IMR-90 (cell line): Measurements from ENCODE around the gene NUDT1. TPM values are rescaled to one million over a fixed set of nuclear protein-coding genes. Genes with fewer than 3 reads are reported as not detected.

Experiments used
- ATAC-seq: fragments of 200-7000 bp; cut with Tn5 transposase; 2 replicates; pipeline ENCODE4 v1.9.1; 2020; ENCODE audit warnings: low read depth, mild to moderate bottlenecking, moderate library complexity
- BruUV-seq: library from RNA; stranded (reverse); fragments of 400-500 nt; replicated peaks from 2 replicates; lab custom pipeline; 2021; lab: Mats Ljungman, UMichigan
- CTCF ChIA-PET: fragments of 300-600 bp; formaldehyde crosslinking; extraction: SDS; loops from one replicate; lab custom pipeline; 2021; ENCODE audit warnings: antibody characterized with exemption; lab: Yijun Ruan, JAX
- POLR2A ChIA-PET: fragments of 300-600 bp; sonication (Branson Sonifier 250); formaldehyde crosslinking; loops from one replicate; lab custom pipeline; 2022; ENCODE audit warnings: antibody characterized with exemption; ENCODE audit not compliant: unreplicated experiment; lab: Charles Lee
- DNase-seq: peaks from one replicate; pipeline ENCODE4 v3.0.0; 2013
- H2AFZ ChIP-seq: replicated peaks from 2 replicates; pipeline ENCODE3; 2013; ENCODE audit warnings: low read length, mild to moderate bottlenecking; ENCODE audit not compliant: poor library complexity
- H2AK5ac ChIP-seq: 2 replicates; pipeline ENCODE4 v1.6.1; 2013; ENCODE audit warnings: low read depth, low read length, inconsistent platforms
- H2AK9ac ChIP-seq: replicated peaks from 2 replicates; pipeline ENCODE3; 2013; ENCODE audit warnings: mild to moderate bottlenecking, low read depth, low read length, moderate library complexity; ENCODE audit not compliant: poor library complexity
- H2BK120ac ChIP-seq: 2 replicates; pipeline ENCODE4 v1.6.1; 2013; ENCODE audit warnings: low read depth, low read length, inconsistent platforms
- H2BK15ac ChIP-seq: 3 replicates; pipeline ENCODE4 v1.6.1; 2013; ENCODE audit warnings: low read depth, low read length, inconsistent platforms
- H2BK20ac ChIP-seq: 2 replicates; pipeline ENCODE4 v1.6.1; 2013; ENCODE audit warnings: low read depth, mild to moderate bottlenecking, inconsistent platforms, low read length, moderate library complexity
- H2BK5ac ChIP-seq: 2 replicates; pipeline ENCODE4 v1.6.1; 2013; ENCODE audit warnings: mild to moderate bottlenecking, low read depth, low read length, inconsistent platforms; ENCODE audit not compliant: poor library complexity, severe bottlenecking
- H3K14ac ChIP-seq: replicated peaks from 2 replicates; pipeline ENCODE4 v1.6.1; 2013; ENCODE audit warnings: low read depth, low read length, inconsistent platforms
- H3K18ac ChIP-seq: 2 replicates; pipeline ENCODE4 v1.6.1; 2013; ENCODE audit warnings: low read depth, low read length, control low read depth
- H3K23ac ChIP-seq: 2 replicates; pipeline ENCODE4 v1.6.1; 2013; ENCODE audit warnings: low read depth, low read length, inconsistent platforms
- H3K27ac ChIP-seq: 2 replicates; pipeline ENCODE4 v1.5.1; 2013; ENCODE audit warnings: mild to moderate bottlenecking, control low read depth, low read length; ENCODE audit not compliant: insufficient read depth
- H3K27me3 ChIP-seq: 2 replicates; pipeline ENCODE4 v1.6.1; 2013; ENCODE audit warnings: low read length; ENCODE audit not compliant: control insufficient read depth, insufficient read depth
- H3K36me3 ChIP-seq: 2 replicates; pipeline ENCODE4 v1.6.1; 2013; ENCODE audit warnings: low read length, mixed read lengths; ENCODE audit not compliant: control insufficient read depth, insufficient read depth
- H3K4ac ChIP-seq: 2 replicates; pipeline ENCODE4 v1.6.1; 2013; ENCODE audit warnings: low read depth, low read length, inconsistent platforms
- H3K4me1 ChIP-seq: 2 replicates; pipeline ENCODE4 v1.6.1; 2013; ENCODE audit warnings: low read length, mixed read lengths; ENCODE audit not compliant: control insufficient read depth, insufficient read depth
- H3K4me2 ChIP-seq: 2 replicates; pipeline ENCODE4 v1.6.1; 2013; ENCODE audit warnings: low read depth, mild to moderate bottlenecking, control low read depth, low read length, moderate library complexity
- H3K4me3 ChIP-seq: 2 replicates; pipeline ENCODE4 v1.5.1; 2013; ENCODE audit warnings: low read depth, mild to moderate bottlenecking, control low read depth, low read length, moderate library complexity; ENCODE audit not compliant: insufficient read depth
- H3K56ac ChIP-seq: 2 replicates; pipeline ENCODE4 v1.6.1; 2013; ENCODE audit warnings: low read length, inconsistent platforms; ENCODE audit not compliant: insufficient read depth; ENCODE audit errors: extremely low read depth
- H3K79me1 ChIP-seq, 2 experiments: 2 replicates each; pipeline ENCODE4 v1.6.1; 2013; ENCODE audit warnings: low read length in 2 of 2, inconsistent platforms in 1 of 2, low read depth in 1 of 2
- H3K9ac ChIP-seq: 2 replicates; pipeline ENCODE4 v1.6.1; 2013; ENCODE audit warnings: low read depth, low read length, control low read depth
- H3K9me1 ChIP-seq: 2 replicates; pipeline ENCODE4 v1.6.1; 2013; ENCODE audit warnings: low read length, inconsistent platforms; ENCODE audit not compliant: insufficient read depth
- H3K9me3 ChIP-seq: 2 replicates; pipeline ENCODE4 v1.6.1; 2013; ENCODE audit warnings: low read length; ENCODE audit not compliant: control insufficient read depth, insufficient read depth
- H4K20me1 ChIP-seq: 2 replicates; pipeline ENCODE4 v1.6.1; 2013; ENCODE audit warnings: low read length, inconsistent platforms; ENCODE audit not compliant: insufficient read depth
- H4K5ac ChIP-seq: 2 replicates; pipeline ENCODE4 v1.6.1; 2013; ENCODE audit warnings: mild to moderate bottlenecking, low read depth, low read length, control low read depth
- H4K8ac ChIP-seq, 2 experiments: 2 replicates each; pipeline ENCODE4 v1.6.1; 2013; ENCODE audit warnings: low read depth in 2 of 2, low read length in 2 of 2, control low read depth in 1 of 2, inconsistent platforms in 1 of 2
- H4K91ac ChIP-seq: 2 replicates; pipeline ENCODE4 v1.6.1; 2013; ENCODE audit warnings: low read depth, low read length, inconsistent platforms; ENCODE audit not compliant: insufficient read depth
- BHLHE40 ChIP-seq: fragments of 150-350 bp; IDR thresholded peaks from 2 replicates; pipeline ENCODE4 v1.6.1; 2016; ENCODE audit warnings: mild to moderate bottlenecking, low read depth, low read length
- CEBPB ChIP-seq: IDR thresholded peaks from 2 replicates; pipeline ENCODE4 v1.6.1; 2012; ENCODE audit warnings: low read depth, low read length, improper control_type of control experiment
- CHD1 ChIP-seq: IDR thresholded peaks from 2 replicates; pipeline ENCODE4 v1.6.1; 2012; ENCODE audit warnings: low read depth, low read length, improper control_type of control experiment
- FOS ChIP-seq: fragments of 150-350 bp; IDR thresholded peaks from 2 replicates; pipeline ENCODE4 v1.6.1; 2016; ENCODE audit warnings: low read depth, low read length
- MAFK ChIP-seq: IDR thresholded peaks from 2 replicates; pipeline ENCODE4 v1.6.1; 2012; ENCODE audit warnings: low read depth, low read length, improper control_type of control experiment
- MAZ ChIP-seq: IDR thresholded peaks from 2 replicates; pipeline ENCODE4 v1.6.1; 2012; ENCODE audit warnings: low read depth, mild to moderate bottlenecking, low read length, improper control_type of control experiment, moderate library complexity, borderline replicate concordance
- MXI1 ChIP-seq: IDR thresholded peaks from 2 replicates; pipeline ENCODE4 v1.6.1; 2012; ENCODE audit warnings: low read depth, mild to moderate bottlenecking, low read length, moderate library complexity, borderline replicate concordance
- NFE2L2 ChIP-seq: fragments of 150-350 bp; IDR thresholded peaks from 2 replicates; pipeline ENCODE4 v1.6.1; 2016; ENCODE audit warnings: low read depth, mild to moderate bottlenecking, low read length
- POLR2A ChIP-seq: IDR thresholded peaks from 2 replicates; pipeline ENCODE4 v1.6.1; 2012; ENCODE audit warnings: mild to moderate bottlenecking, low read depth, low read length
- RAD21 ChIP-seq: IDR thresholded peaks from 2 replicates; pipeline ENCODE4 v1.6.1; 2012; ENCODE audit warnings: low read length, improper control_type of control experiment
- RCOR1 ChIP-seq: IDR thresholded peaks from 2 replicates; pipeline ENCODE4 v1.6.1; 2012; ENCODE audit warnings: mild to moderate bottlenecking, low read length, improper control_type of control experiment; ENCODE audit not compliant: insufficient replicate concordance
- RFX5 ChIP-seq: IDR thresholded peaks from 2 replicates; pipeline ENCODE4 v1.8.0; 2012; ENCODE audit warnings: low read depth, mild to moderate bottlenecking, low read length, moderate library complexity
- SMC3 ChIP-seq: fragments of 150-350 bp; IDR thresholded peaks from 2 replicates; pipeline ENCODE4 v1.6.1; 2016; ENCODE audit warnings: low read depth, mild to moderate bottlenecking, antibody characterized with exemption, low read length, moderate library complexity
- WGBS, 2 experiments: methylation state at CpG; one replicate each; pipeline versions ENCODE4 v1.1.5 to v1.1.7; 2013; ENCODE audit warnings: missing lambda C conversion rate in 2 of 2; ENCODE audit not compliant: insufficient read length in 1 of 2; ENCODE audit errors: extremely low coverage in 2 of 2; 5-methylcytosine and 5-hydroxymethylcytosine counted together
- dilution Hi-C: fragments of 300-500 bp; cut with HindIII; formaldehyde crosslinking; loops from one replicate; pipeline ENCODE4 v1.14.3; 2018; ENCODE audit warnings: low sequenced_read_pairs; ENCODE audit not compliant: unreplicated experiment
- in situ Hi-C: fragments of 300-500 bp; cut with MboI; formaldehyde crosslinking; loops from 3 replicates; pipeline ENCODE4 v1.14.3; 2019; ENCODE audit warnings: low sequenced_read_pairs, inconsistent platforms, mixed read lengths
- intact Hi-C: fragments of 100-400 bp; cut with micrococcal nuclease; formaldehyde crosslinking; loops from 2 replicates; pipeline ENCODE4 v1.10.0; 2022
- polyA plus RNA-seq, 3 experiments: library from polyadenylated mRNA; depleted of rRNA; stranded (reverse); fragments of >200 nt; gene quantifications; 2 replicates each; pipeline ENCODE4 v1.2.3, GENCODE V29; 2012; ENCODE audit warnings: low replicate concordance in 1 of 3
- total RNA-seq: library from RNA; depleted of rRNA; stranded (reverse); fragments of >200 nt; gene quantifications from 2 replicates; pipeline ENCODE4 v1.2.3, GENCODE V29; 2012
- TF ChIP-seq, protein P1 (sequence below): conservative IDR thresholded peaks from 2 replicates; pipeline ENCODE4 v1.5.1; 2012; ENCODE audit warnings: mild to moderate bottlenecking, low read depth, low read length, improper control_type of control experiment
- TF ChIP-seq, protein P2 (sequence below): fragments of 150-350 bp; IDR thresholded peaks from 2 replicates; pipeline ENCODE4 v1.6.1; 2017; ENCODE audit warnings: mild to moderate bottlenecking, antibody characterized with exemption, low read length, low read depth
- TF ChIP-seq, protein P3 (sequence below): fragments of 150-350 bp; IDR thresholded peaks from 2 replicates; pipeline ENCODE4 v1.6.1; 2016; ENCODE audit warnings: low read depth, mild to moderate bottlenecking, low read length, moderate library complexity, borderline replicate concordance

Gene NUDT1
- total and polyA plus RNA-seq, 2 of the 4 experiments (the other 2 are of a cell fraction), result 33.4 to 49.1 TPM

DNA sequence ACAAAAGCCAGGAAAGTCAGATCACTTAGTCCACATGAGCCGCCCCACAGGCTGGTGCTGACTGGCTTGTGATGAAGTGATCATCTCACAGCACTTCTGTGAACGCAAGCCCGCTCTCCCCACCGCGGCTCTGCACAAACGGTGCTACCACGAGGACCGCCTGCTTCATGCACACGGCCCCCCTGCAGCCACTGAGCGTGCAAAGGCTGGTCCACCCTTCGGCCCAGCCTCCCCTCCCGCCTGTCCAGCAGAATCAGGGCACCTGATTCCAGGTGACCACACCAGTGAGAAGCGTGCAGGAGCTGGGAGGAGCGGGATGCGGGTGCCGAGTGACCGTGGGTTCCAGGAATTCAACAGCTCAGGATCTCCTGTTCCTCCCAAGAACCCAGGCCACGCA, 41.4 kb upstream of the NUDT1 start:
- Histone ChIP-seq H2AK9ac (no peak overlapping the region), H3K9ac (no peak overlapping the region), H2AFZ (no peak overlapping the region), H3K9me3 (no peaks in the 10 kb centered on the region), H3K23ac (no peak overlapping the region), H3K27me3 (no peaks in the 10 kb centered on the region), H2BK120ac (no peak overlapping the region), H4K20me1 (peaks cover 4% of the 10 kb centered on the region), H3K4ac (no peak overlapping the region), H3K27ac (no peak overlapping the region), H3K4me2 (no peak overlapping the region), H3K79me1 (peaks cover 0 to 30% of the 10 kb centered on the region in 2 experiments), H3K36me3 (peaks cover 21% of the 10 kb centered on the region), H4K8ac (no peak overlapping the region), H3K56ac (no peak overlapping the region), H2BK5ac (no peak overlapping the region), H4K91ac (no peak overlapping the region), H2BK20ac (no peak overlapping the region), H3K4me3 (no peak overlapping the region), H3K9me1 (peaks cover 14% of the 10 kb centered on the region), H3K18ac (no peak overlapping the region), H4K5ac (no peak overlapping the region), H3K14ac (no peak overlapping the region), H3K4me1 (peaks cover 16% of the 10 kb centered on the region), H2BK15ac (no peak overlapping the region), H2AK5ac (0 out of 2 replicates have a peak overlapping the region, but pooled peaks have one; percentile 31)
- TF ChIP-seq, protein P1, sequence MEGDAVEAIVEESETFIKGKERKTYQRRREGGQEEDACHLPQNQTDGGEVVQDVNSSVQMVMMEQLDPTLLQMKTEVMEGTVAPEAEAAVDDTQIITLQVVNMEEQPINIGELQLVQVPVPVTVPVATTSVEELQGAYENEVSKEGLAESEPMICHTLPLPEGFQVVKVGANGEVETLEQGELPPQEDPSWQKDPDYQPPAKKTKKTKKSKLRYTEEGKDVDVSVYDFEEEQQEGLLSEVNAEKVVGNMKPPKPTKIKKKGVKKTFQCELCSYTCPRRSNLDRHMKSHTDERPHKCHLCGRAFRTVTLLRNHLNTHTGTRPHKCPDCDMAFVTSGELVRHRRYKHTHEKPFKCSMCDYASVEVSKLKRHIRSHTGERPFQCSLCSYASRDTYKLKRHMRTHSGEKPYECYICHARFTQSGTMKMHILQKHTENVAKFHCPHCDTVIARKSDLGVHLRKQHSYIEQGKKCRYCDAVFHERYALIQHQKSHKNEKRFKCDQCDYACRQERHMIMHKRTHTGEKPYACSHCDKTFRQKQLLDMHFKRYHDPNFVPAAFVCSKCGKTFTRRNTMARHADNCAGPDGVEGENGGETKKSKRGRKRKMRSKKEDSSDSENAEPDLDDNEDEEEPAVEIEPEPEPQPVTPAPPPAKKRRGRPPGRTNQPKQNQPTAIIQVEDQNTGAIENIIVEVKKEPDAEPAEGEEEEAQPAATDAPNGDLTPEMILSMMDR, result no peak
- no peak for TF ChIP-seq SMC3
- TF ChIP-seq MAFK, result no peak
- TF ChIP-seq, protein P2, sequence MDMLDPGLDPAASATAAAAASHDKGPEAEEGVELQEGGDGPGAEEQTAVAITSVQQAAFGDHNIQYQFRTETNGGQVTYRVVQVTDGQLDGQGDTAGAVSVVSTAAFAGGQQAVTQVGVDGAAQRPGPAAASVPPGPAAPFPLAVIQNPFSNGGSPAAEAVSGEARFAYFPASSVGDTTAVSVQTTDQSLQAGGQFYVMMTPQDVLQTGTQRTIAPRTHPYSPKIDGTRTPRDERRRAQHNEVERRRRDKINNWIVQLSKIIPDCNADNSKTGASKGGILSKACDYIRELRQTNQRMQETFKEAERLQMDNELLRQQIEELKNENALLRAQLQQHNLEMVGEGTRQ, result no peak
- no peak for TF ChIP-seq NFE2L2
- no peak for TF ChIP-seq RFX5
- TF ChIP-seq, protein P3, sequence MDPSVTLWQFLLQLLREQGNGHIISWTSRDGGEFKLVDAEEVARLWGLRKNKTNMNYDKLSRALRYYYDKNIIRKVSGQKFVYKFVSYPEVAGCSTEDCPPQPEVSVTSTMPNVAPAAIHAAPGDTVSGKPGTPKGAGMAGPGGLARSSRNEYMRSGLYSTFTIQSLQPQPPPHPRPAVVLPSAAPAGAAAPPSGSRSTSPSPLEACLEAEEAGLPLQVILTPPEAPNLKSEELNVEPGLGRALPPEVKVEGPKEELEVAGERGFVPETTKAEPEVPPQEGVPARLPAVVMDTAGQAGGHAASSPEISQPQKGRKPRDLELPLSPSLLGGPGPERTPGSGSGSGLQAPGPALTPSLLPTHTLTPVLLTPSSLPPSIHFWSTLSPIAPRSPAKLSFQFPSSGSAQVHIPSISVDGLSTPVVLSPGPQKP, result no peak
- TF ChIP-seq CHD1, result no peak
- TF ChIP-seq MAZ, result no peak
- no peak for TF ChIP-seq BHLHE40
- TF ChIP-seq RCOR1, result no peak
- no peak for TF ChIP-seq RAD21
- TF ChIP-seq FOS, result no peak
- no peak for TF ChIP-seq MXI1
- TF ChIP-seq POLR2A, result no peak
- TF ChIP-seq CEBPB, result no peak
- in situ Hi-C loops (loop anchor here (10.0 kb wide), 1 partner anchor 626 kb away; the partner anchor contains the start of gene PSMG3), intact Hi-C loops (loop anchor here (10.0 kb wide), 1 partner anchor 96 kb away; no protein-coding TSS in a partner anchor), dilution Hi-C loops (no loop called here)
- DNase-seq, result no peak
- 97% methylated on average over 9 of the region's 18 CpGs; no CpG with 5 or more reads in 1 of the 2 experiments for WGBS, 2 experiments
- no peak for ATAC-seq
- ChIA-PET POLR2A (no interaction called here), CTCF (no interaction called here)
- BruUV-seq, result no TSS peak
